Gastroesophageal sphincter (tissue), 3 donors: ENCODE measurements around the gene TSC22D2.

Experiments used
- POLR2AphosphoS5 ChIP-seq: sonication (generic); formaldehyde crosslinking; IDR thresholded peaks from one replicate; pipeline ENCODE4 v1.6.1; 2017; ENCODE audit warnings: antibody characterized with exemption
- TF ChIP-seq, protein P1 (sequence below), 4 experiments: fragments of 200-600 bp in 2 of 4; fragments of 450-650 bp in 2 of 4; sonication (generic) in 1 of 4; IDR thresholded peaks; one replicate each; pipeline ENCODE4 v1.5.1; 2017 to 2019; ENCODE audit warnings: antibody characterized with exemption in 4 of 4, mild to moderate bottlenecking in 2 of 4, moderate library complexity in 2 of 4

DNA sequence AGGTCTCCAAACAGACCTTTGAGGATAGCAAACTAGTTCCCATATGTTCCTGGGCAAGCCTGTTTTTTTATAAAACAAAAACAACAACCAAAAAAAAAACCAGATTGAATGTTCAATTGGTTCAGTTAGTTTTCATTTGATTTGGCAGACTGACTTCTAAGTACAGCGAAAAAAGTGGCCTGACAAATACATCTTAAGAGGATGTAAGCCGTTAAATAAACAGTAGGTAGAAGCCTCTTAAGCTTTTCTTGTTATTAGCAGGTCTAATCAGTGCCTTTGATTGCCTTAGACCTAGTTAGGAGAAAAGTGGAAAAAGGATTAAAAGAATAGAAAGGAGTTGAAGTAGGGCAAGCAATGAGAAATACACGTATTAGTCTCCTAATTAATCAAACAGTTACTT, 13.2 kb downstream of the TSC22D2 start:
- TF ChIP-seq, protein P1, sequence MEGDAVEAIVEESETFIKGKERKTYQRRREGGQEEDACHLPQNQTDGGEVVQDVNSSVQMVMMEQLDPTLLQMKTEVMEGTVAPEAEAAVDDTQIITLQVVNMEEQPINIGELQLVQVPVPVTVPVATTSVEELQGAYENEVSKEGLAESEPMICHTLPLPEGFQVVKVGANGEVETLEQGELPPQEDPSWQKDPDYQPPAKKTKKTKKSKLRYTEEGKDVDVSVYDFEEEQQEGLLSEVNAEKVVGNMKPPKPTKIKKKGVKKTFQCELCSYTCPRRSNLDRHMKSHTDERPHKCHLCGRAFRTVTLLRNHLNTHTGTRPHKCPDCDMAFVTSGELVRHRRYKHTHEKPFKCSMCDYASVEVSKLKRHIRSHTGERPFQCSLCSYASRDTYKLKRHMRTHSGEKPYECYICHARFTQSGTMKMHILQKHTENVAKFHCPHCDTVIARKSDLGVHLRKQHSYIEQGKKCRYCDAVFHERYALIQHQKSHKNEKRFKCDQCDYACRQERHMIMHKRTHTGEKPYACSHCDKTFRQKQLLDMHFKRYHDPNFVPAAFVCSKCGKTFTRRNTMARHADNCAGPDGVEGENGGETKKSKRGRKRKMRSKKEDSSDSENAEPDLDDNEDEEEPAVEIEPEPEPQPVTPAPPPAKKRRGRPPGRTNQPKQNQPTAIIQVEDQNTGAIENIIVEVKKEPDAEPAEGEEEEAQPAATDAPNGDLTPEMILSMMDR (IDR thresholded peaks at IDR 0.05) = no peak
- no peak for TF ChIP-seq POLR2AphosphoS5
